Astrocyte of the hippocampus (primary cell): ENCODE data around the gene CLIP3.
"Not testable (repeated sequence)": the region's sequence is repeated elsewhere in the genome, so short reads cannot be mapped to it uniquely, and the experiment has no call there.

Experiments
- DNase-seq: peaks from one replicate; pipeline ENCODE4 v3.0.0; 2011; ENCODE audit warnings: low read depth, low spot score

Gene CLIP3

DNA sequence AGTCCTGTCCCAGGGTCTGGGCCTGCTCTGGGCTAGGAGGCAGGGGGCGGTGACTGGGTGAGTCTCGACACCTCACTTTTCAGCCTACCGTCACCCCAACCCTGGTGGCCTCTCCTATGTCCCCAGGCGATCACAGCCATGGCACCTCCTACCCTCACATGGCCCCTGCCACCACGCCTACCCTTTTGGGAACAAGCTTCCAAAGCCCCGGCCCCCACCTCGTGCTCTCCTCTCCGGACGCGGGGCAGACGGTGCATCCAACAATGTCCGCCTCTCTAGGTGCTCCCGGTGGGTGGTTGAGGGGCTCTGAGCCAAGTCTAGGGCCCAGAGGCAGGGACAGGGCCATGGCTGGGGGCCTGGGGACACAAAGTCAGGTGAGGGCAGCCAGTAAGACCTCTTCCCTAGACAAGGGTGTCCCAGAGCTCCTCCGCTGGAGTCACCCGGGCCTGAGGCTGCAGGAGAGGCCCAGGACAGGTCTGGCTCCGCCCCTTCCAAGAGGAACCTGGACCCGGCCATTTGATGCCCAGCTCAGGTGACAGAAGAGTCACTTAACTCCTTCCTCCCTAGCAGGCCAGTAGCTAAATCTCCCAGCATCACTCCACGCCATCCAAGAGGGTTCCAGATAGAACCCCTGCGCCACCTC is 24.2 kb downstream of the CLIP3 start, which contains the start of gene SYNE4:
TSS of gene SYNE4 (minus strand) at position 478 of the 643 bp plus-strand sequence. CDS start at position 346, 132 bp downstream.
- no peak for DNase-seq

DNA sequence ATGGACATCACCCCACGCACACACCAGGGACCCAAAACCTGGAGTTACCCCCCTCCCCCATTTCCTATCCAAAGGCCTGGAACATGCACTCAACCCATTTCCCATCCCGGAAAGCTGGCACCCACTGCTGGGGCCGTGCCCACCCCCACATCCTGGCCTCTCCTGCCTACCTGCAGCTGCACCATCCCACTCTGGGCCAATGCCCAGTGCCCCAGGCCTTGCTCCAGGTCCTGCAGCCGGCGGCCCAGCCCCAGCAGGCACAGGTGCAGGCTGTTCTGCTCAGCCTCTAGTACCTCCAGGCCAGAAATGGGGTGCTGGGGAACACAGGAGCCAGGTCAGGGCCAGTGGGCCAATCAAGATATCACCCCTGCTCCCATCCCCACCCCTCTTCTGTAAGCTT is 25.7 kb downstream of the CLIP3 start:
- DNase-seq = no peak

DNA sequence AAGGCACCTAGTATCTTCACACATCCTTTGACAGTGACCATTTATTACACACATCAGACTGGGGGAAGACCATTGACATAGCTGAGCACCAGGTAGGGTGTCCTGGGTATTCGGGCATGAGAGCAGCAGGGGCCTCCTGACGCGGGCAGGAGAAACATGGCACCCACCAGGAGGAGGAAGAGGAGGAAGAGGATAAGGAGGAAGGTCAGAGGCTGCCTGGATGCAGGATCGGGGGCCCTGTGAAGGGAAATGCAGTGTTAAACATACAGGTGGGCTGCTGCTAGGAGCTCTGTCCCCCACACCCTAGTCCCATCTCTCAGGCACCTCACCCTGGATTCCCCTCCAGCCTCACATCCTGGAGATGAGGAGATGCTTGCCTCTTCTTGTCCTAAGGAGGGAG is 29.4 kb downstream of the CLIP3 start:
- no peak for DNase-seq

DNA sequence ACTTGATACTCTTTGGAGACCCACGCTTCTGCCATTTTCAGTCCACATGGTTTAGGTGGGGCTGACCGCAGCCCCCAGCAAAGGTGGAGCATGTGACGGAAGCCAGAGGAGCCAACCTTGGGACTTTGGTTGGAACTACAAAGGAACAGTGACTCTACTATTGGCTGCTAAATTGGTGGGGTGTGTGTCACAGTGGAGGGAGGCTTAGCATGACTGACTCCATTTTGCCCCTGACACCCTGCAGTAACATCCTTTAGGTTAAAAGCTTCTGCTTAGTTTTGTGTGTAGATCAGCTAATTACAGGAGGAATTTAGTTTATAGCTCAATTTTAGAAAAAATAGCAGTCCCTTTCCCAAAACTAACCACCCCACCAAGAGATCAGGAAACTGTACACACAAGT is 31.1 kb downstream of the CLIP3 start:
- DNase-seq = no peak

- no peak for DNase-seq
Measured at GRCh38 chr19:35996777-35997176, 35.9 kb downstream of the CLIP3 start.

GRCh38 chr19:35995048-35995993 is 37.4 kb downstream of the CLIP3 start, which contains the start of gene SDHAF1:
TSS of gene SDHAF1 (plus strand) at chr19:35995188. CDS start at chr19:35995275, 87 bp downstream.
- peak; percentile 96 for DNase-seq

- DNase-seq = peak; percentile 31
Measured at GRCh38 chr19:35993923-35994598, 38.6 kb downstream of the CLIP3 start.

- no peak for DNase-seq
Measured at GRCh38 chr19:35992907-35993765, 39.5 kb downstream of the CLIP3 start.

DNA sequence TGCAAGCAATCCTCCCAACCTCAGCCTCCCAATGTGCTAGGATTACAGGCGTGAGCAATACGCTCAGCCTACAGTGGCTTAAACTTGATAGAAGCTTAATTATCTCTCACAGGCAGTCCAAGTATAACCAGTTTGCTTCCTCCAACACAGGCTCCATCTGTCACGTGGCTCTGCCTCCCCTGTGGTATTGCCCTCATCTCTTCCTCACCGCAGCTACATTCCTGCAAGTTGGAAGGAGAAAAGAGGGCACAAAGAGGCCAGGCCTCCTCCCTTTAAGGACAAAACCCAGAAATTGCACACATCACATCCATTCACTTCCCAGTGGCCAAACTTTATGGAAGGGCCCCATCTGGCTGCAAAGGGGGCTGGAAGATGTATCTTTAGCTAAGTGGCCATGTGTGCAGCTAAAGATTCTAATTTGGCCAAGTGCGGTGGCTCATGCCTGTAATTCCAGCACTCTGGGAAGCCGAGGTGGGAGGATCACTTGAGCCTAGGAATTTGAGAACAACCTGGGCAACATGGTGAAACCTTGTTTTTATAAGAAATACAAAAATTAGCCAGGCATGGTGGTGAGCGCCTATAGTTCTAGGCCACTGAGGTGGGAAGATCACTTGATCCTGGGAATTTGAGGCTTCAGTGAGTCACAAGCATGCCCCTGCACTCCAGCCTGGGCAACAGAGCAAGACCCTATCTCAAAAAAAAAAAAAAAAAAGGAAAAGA is 40.8 kb downstream of the CLIP3 start:
- DNase-seq = peak; percentile 35

- no peak for DNase-seq
Measured at GRCh38 chr19:35990771-35991730, 41.6 kb downstream of the CLIP3 start.

GRCh38 chr19:35990156-35990555 is 42.5 kb downstream of the CLIP3 start:
- DNase-seq = no peak

- DNase-seq = no peak
Measured at GRCh38 chr19:35988824-35989223, 43.8 kb downstream of the CLIP3 start.

DNA sequence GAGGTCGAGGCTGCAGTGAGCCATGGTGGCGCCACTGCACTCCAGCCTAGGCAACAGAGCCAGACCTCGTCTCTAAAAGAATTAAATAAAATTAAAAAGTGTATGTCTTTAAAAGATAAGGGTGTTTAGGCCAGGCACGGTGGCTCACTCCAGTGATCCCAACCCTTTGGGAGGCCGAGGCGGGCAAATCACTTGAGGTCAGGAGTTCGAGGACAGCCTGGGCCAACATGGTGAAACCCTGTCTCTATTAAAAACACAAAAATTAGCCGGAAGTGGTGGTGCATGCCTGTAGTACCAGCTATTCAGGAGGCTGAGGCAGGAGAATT is 45.1 kb downstream of the CLIP3 start:
- DNase-seq = no peak

DNA sequence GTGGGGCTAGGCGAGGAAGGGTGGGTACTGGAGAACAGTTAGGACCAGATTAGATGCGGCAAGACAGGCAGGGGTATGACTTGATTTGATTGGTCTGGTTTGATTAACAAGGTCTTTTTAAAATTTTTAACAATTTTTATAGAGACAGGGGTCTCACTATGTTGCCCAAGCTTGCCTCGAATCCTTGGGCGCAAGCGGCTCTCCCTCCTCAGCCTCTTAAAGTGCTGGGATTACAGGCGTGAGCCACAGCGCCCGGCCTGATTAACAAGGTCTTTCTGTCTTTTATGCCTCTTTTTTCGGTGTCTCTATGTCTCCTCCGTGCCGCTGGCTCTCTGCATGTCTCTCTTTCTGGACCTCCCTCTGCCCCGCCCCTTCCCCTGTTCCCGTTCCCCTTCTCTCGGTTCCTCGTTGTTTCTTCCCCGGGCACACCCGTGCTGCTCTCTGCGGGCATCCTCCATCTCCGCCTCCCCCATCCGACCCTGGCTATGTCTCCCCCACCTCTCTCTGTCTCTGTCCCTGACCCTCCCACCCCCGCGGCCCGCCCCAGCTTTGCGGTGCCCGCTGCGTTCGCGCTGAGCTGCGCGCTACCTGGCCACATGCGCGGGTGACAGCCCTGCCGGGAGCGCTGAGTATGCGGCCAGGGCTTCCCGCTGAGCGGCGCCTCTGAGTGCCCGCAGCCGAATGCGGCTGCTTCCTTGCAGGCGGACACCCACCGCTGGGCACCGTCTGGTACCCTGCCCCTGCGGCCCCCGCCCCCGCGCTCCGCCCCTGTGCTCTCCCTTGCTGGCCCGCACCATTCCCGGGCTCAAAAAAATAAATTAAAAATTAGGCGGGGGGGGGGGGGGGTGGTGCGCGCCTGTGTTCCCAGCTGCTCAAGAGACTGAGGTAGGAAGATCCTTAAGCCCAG is 45.8 kb downstream of the CLIP3 start:
- DNase-seq = peak; percentile 46

DNA sequence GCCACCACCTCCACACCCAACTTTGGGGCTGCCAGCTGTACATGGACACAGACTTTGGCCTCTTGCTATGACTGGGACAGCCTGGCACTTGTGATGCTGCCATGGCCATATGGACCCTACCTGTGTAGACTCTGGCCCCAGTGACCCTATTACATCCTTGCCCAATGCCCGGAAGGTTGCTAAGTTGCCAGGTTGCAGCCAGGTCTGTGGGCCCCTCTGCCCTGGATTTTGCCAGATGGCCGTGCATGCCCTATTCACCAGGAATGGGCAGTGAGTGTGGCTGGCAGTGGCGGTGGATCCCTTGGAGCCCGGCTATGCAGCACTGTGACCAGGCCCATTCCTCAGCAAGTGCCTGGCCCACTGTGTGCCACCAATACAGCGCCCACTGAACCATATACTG is 46.6 kb downstream of the CLIP3 start:
- no peak for DNase-seq

DNA sequence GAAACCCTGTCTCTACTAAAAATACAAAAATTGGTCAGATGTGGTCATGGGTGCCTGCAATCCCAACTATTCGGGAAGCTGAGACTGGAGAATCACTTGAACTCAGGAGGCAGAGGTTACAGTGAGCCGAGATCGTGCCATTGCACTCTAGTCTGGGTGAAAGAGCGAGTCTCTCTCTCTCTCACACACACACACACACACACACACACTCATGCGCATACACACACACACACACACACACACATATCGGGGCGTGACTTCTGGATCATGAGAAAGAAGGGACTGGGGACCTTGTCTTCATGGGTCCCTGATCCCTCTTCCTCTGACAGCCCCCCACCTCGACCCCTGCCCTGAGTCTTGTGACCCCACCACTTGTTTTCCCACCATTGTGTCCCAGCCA is 49.5 kb downstream of the CLIP3 start:
- no peak for DNase-seq

DNA sequence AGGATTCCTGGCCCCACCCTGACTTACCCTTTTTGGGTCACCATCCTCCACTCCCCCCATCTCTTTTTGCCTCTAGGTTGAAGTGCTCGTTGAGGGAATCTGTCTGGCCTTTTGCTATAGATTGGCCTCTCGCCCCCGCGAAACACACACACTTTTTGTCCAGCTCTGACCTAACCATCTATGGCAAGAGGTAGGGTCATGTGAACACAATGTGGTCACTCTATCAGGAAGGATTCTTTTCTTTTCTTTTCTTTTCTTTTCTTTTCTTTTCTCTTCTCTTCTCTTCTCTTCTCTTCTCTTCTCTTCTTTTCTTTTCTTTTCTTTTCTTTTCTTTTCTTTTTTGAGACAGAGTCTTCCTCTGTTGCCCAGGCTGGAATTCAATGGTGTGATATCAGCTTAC is 51.7 kb downstream of the CLIP3 start:
- DNase-seq = not testable (repeated sequence)

DNA sequence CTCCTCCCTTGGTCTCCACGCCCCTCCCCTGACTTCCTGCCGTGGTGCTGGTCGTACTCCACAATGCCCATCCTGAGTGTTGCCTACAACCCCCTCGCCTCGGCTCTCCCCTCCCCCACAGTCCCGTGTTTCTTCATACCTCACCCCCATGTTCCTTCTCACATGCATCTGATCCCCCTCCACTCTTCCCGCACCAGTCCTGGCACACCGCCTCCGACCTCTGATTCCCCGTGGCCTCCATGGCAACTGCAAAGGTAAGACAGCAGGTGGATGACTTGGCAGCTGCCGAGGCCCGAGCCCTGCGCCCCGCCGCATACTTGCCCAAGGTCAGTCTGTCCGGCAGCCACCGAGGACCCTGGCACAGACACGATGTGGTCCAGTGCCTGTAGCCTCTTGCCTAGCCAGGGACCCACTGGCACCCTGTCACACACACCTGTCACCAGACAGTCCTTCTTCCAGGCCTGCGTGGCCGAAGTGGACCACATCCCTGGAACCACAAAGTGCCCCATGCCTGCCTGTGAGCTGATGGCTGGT is 53.8 kb downstream of the CLIP3 start:
- no peak for DNase-seq
